Keratinocyte (primary cell): Measurements from ENCODE around the gene CHD2. TPM values are rescaled to one million over a fixed set of nuclear protein-coding genes. Genes with fewer than 3 reads are reported as not detected.
A peak's percentile ranks its signal among the peaks of the same experiment; 100 is the strongest.

ENCODE experiments used
- DNase-seq: peaks from one replicate; pipeline ENCODE4 v3.0.0-alpha.2; 2011; ENCODE audit warnings: low read depth, missing footprints, low spot score
- FAIRE-seq: peaks from 2 replicates; lab custom pipeline; 2011; peaks lifted over from hg19 to GRCh38; lab: Jason Lieb, UNC
- H2AFZ ChIP-seq: 2 replicates; pipeline ENCODE4 v1.6.0; 2012; ENCODE audit warnings: low read length, control low read depth, inconsistent platforms; ENCODE audit not compliant: control insufficient read depth
- H3K27ac ChIP-seq: 2 replicates; pipeline ENCODE4 v1.5.1; 2011; ENCODE audit warnings: low read length; ENCODE audit not compliant: control insufficient read depth, insufficient read depth
- H3K27me3 ChIP-seq: 3 replicates; pipeline ENCODE4 v1.6.0; 2011; ENCODE audit warnings: low read length; ENCODE audit not compliant: control insufficient read depth, insufficient read depth; ENCODE audit errors: extremely low read depth
- H3K36me3 ChIP-seq, 2 experiments: 2 replicates in 1 of 2; 3 replicates in 1 of 2; pipeline ENCODE4 v1.5.1; 2011; ENCODE audit warnings: low read length in 2 of 2, mild to moderate bottlenecking in 1 of 2; ENCODE audit not compliant: control insufficient read depth in 2 of 2, insufficient read depth in 2 of 2; ENCODE audit errors: extremely low read depth in 1 of 2
- H3K4me1 ChIP-seq: 3 replicates; pipeline ENCODE4 v1.5.1; 2011; ENCODE audit warnings: low read length; ENCODE audit not compliant: control insufficient read depth, insufficient read depth; ENCODE audit errors: extremely low read depth
- H3K4me2 ChIP-seq: 3 replicates; pipeline ENCODE4 v1.6.0; 2011; ENCODE audit warnings: low read depth, low read length; ENCODE audit not compliant: control insufficient read depth, insufficient read depth; ENCODE audit errors: extremely low read depth
- H3K4me3 ChIP-seq, 3 experiments: fragments of 200-600 bp in 1 of 3; sonication (generic) in 1 of 3; 2 replicates in 2 of 3; 3 replicates in 1 of 3; pipeline ENCODE4 v1.5.1; 2011 to 2016; ENCODE audit warnings: low read length in 3 of 3, mild to moderate bottlenecking in 3 of 3, control low read depth in 2 of 3, inconsistent platforms in 1 of 3, low read depth in 1 of 3, mixed read lengths in 1 of 3, mixed run types in 1 of 3, moderate library complexity in 1 of 3; ENCODE audit not compliant: control insufficient read depth in 2 of 3, insufficient read depth in 2 of 3; ENCODE audit errors: extremely low read depth in 1 of 3
- H3K79me2 ChIP-seq: 2 replicates; pipeline ENCODE4 v1.6.0; 2012; ENCODE audit warnings: low read length; ENCODE audit not compliant: control insufficient read depth, insufficient read depth
- H3K9ac ChIP-seq: 3 replicates; pipeline ENCODE4 v1.6.0; 2011; ENCODE audit warnings: low read length; ENCODE audit not compliant: control insufficient read depth, insufficient read depth; ENCODE audit errors: extremely low read depth
- H3K9me1 ChIP-seq: 3 replicates; pipeline ENCODE4 v1.6.0; 2011; ENCODE audit warnings: low read length; ENCODE audit not compliant: control insufficient read depth, insufficient read depth; ENCODE audit errors: extremely low read depth
- H3K9me3 ChIP-seq: 2 replicates; pipeline ENCODE4 v1.5.1; 2012; ENCODE audit warnings: low read depth, low read length; ENCODE audit not compliant: control insufficient read depth
- H4K20me1 ChIP-seq: 3 replicates; pipeline ENCODE4 v1.6.0; 2011; ENCODE audit warnings: low read length; ENCODE audit not compliant: control insufficient read depth, insufficient read depth; ENCODE audit errors: extremely low read depth
- EZH2 ChIP-seq: IDR thresholded peaks from one replicate; pipeline ENCODE4 v1.6.1; 2012; ENCODE audit warnings: inconsistent platforms, mild to moderate bottlenecking, low read length, moderate library complexity
- dilution Hi-C: fragments of 300-500 bp; cut with MboI; formaldehyde crosslinking; loops from one replicate; pipeline ENCODE4 v1.7.0; 2020; ENCODE audit warnings: low sequenced_read_pairs; ENCODE audit not compliant: extremely low pct_ligation_motif_present
- polyA plus RNA-seq, 5 experiments: library from polyadenylated mRNA; depleted of rRNA in 3 of 5; stranded (reverse) in 3 of 5; stranded (forward) in 1 of 5; unstranded in 1 of 5; fragments of >200 nt; gene quantifications; 1 replicate in 1 of 5; 2 replicates in 3 of 5; 3 replicates in 1 of 5; pipeline versions ENCODE4 v1.2.1 to v1.2.3, GENCODE V29; 2011 to 2012; ENCODE audit warnings: missing spikeins in 2 of 5, low read depth in 1 of 5, low replicate concordance in 1 of 5
- TF ChIP-seq, protein P1 (sequence below), 3 experiments: IDR thresholded peaks in 1 of 3; conservative IDR thresholded peaks in 1 of 3; optimal IDR thresholded peaks in 1 of 3; 2 replicates in 2 of 3; 3 replicates in 1 of 3; pipeline versions ENCODE3 to v1.5.1; 2011; ENCODE audit warnings: low read length in 3 of 3, mild to moderate bottlenecking in 3 of 3, moderate library complexity in 2 of 3, control low read depth in 1 of 3, inconsistent platforms in 1 of 3; ENCODE audit not compliant: insufficient read depth in 2 of 3; ENCODE audit errors: extremely low read depth in 1 of 3

CHD2 gene
- polyA plus RNA-seq, 1 donor (not counting 4 experiments of a cell fraction or from before 2014, with no cell fraction given), result 62.0 TPM

DNA sequence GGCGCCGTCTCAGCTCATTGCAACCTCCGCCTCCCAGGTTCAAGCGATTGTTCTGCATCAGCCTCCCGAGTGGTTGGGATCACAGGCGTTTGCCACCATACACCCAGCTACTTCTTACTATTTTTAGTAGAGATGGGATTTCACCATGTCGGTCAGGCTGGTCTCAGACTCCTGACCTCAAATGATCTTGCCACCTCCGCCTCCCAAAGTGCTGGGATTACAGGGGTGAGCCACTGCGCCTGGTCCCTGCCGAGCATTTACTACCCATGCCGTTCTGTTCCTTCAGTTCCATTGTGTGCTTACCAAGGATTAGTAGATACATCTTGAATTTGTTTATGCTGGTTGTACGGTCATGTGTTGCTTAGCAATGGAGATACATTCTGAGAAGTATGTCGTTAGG is 10.3 kb downstream of the CHD2 start:
- H2AFZ ChIP-seq, result no peak overlapping the region
- peaks cover 5% of the 10 kb centered on the region for H4K20me1 ChIP-seq
- H3K4me3 ChIP-seq, result no peak overlapping the region
- no peak overlapping the region for H3K4me2 ChIP-seq
- no peaks in the 10 kb centered on the region for H3K9me3 ChIP-seq
- peaks cover 3 to 16% of the 10 kb centered on the region in 2 experiments for H3K36me3 ChIP-seq
- H3K27ac ChIP-seq, result no peak overlapping the region
- no peak overlapping the region for H3K9ac ChIP-seq
- H3K4me1 ChIP-seq, result peaks cover 53% of the 10 kb centered on the region
- H3K9me1 ChIP-seq, result peaks cover 4% of the 10 kb centered on the region
- dilution Hi-C loops, result loop anchor here (25.0 kb wide), 1 partner anchor 98 kb away; no protein-coding TSS in a partner anchor
- peaks cover 95% of the 10 kb centered on the region for H3K79me2 ChIP-seq
- TF ChIP-seq, protein P1, sequence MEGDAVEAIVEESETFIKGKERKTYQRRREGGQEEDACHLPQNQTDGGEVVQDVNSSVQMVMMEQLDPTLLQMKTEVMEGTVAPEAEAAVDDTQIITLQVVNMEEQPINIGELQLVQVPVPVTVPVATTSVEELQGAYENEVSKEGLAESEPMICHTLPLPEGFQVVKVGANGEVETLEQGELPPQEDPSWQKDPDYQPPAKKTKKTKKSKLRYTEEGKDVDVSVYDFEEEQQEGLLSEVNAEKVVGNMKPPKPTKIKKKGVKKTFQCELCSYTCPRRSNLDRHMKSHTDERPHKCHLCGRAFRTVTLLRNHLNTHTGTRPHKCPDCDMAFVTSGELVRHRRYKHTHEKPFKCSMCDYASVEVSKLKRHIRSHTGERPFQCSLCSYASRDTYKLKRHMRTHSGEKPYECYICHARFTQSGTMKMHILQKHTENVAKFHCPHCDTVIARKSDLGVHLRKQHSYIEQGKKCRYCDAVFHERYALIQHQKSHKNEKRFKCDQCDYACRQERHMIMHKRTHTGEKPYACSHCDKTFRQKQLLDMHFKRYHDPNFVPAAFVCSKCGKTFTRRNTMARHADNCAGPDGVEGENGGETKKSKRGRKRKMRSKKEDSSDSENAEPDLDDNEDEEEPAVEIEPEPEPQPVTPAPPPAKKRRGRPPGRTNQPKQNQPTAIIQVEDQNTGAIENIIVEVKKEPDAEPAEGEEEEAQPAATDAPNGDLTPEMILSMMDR (optimal IDR thresholded peaks at IDR 0.05 in 1 of 3, IDR thresholded peaks at IDR 0.05 in 1 of 3, conservative IDR thresholded peaks at IDR 0.05 in 1 of 3; ENCODE audit: extremely low read depth in 1 of 3, insufficient read depth in 2 of 3, low read length in 3 of 3), result no peak
- TF ChIP-seq EZH2, result no peak
- H3K27me3 ChIP-seq, result no peaks in the 10 kb centered on the region
- no peak for FAIRE-seq
- no peak for DNase-seq

DNA sequence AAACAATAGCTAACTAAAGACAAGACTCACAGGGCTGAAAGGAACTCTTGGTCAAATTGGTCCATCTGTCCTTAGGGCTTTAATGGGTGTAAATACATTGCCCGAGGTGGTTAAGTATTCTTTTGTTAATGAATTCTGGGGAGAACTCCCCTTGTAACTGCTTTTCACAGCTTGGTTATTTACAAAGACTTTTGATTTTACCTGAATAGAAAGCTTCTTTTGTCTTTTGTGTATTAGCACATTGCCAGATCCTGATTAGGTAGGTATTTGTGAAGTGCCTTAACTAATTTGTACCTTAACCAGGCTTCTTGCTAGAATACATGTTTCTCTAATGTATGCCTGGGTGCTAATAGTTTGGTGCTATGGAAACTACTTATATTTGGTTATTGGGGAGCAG is 14.0 kb downstream of the CHD2 start:
- H3K4me2 ChIP-seq, result peak overlapping the region; percentile 55
- H3K4me3 ChIP-seq, result peak overlapping the region in 1 of 3 experiments; percentile 15
- peaks cover 96% of the 10 kb centered on the region for H3K79me2 ChIP-seq
- no peaks in the 10 kb centered on the region for H3K9me3 ChIP-seq
- no peak for TF ChIP-seq EZH2
- TF ChIP-seq, protein P1 (optimal IDR thresholded peaks at IDR 0.05 in 1 of 3, IDR thresholded peaks at IDR 0.05 in 1 of 3, conservative IDR thresholded peaks at IDR 0.05 in 1 of 3; ENCODE audit: extremely low read depth in 1 of 3, insufficient read depth in 2 of 3, low read length in 3 of 3), result no peak
- peaks cover 3% of the 10 kb centered on the region for H4K20me1 ChIP-seq
- H3K27ac ChIP-seq, result peak overlapping the region; percentile 45
- H3K9ac ChIP-seq, result no peak overlapping the region
- peaks cover 5 to 24% of the 10 kb centered on the region in 2 experiments for H3K36me3 ChIP-seq
- H3K27me3 ChIP-seq, result no peaks in the 10 kb centered on the region
- DNase-seq (no peak), FAIRE-seq (no peak)
- H3K9me1 ChIP-seq, result no peaks in the 10 kb centered on the region
- peaks cover 41% of the 10 kb centered on the region for H3K4me1 ChIP-seq
- no peak overlapping the region for H2AFZ ChIP-seq
- dilution Hi-C loops, result loop anchor here (25.0 kb wide), 1 partner anchor 102 kb away; no protein-coding TSS in a partner anchor
